Aorta (tissue), 5 donors: ENCODE results near the gene PPM1L. TPM values are rescaled to one million over a fixed set of nuclear protein-coding genes. Genes with fewer than 3 reads are reported as not detected.
"Not testable (repeated sequence)": the region's sequence is repeated elsewhere in the genome, so short reads cannot be mapped to it uniquely, and the experiment has no call there.

Experiments used
- ATAC-seq: fragments of 200-7000 bp; cut with Tn5 transposase; one replicate; pipeline ENCODE4 v1.9.1; 2022; ENCODE audit warnings: moderate library complexity; ENCODE audit not compliant: low FRiP score
- DNase-seq, 2 donors: peaks; one replicate each; pipeline ENCODE4 v3.0.0-alpha.2; 2020
- H3K27ac ChIP-seq, 2 donors: one replicate each; pipeline ENCODE4 v1.5.1; 2013; ENCODE audit warnings: low read length in 2 of 2, mild to moderate bottlenecking in 2 of 2, moderate library complexity in 2 of 2, control low read depth in 1 of 2, inconsistent platforms in 1 of 2, low read depth in 1 of 2
- H3K27me3 ChIP-seq, 2 donors: one replicate each; pipeline ENCODE4 v1.6.1; 2013; ENCODE audit warnings: control low read depth in 1 of 2, low read length in 1 of 2, mild to moderate bottlenecking in 1 of 2, moderate library complexity in 1 of 2; ENCODE audit not compliant: insufficient read depth in 2 of 2, control insufficient read depth in 1 of 2
- H3K36me3 ChIP-seq, 2 donors: one replicate each; pipeline ENCODE4 v1.6.1; 2013; ENCODE audit warnings: control low read depth in 1 of 2, low read length in 1 of 2, mild to moderate bottlenecking in 1 of 2; ENCODE audit not compliant: insufficient read depth in 2 of 2, control insufficient read depth in 1 of 2
- H3K4me1 ChIP-seq, 2 donors: one replicate each; pipeline ENCODE4 v1.6.1; 2013; ENCODE audit warnings: low read length in 2 of 2, control low read depth in 1 of 2, mild to moderate bottlenecking in 1 of 2, moderate library complexity in 1 of 2; ENCODE audit not compliant: insufficient read depth in 2 of 2, control insufficient read depth in 1 of 2
- H3K4me3 ChIP-seq, 2 donors: one replicate each; pipeline ENCODE4 v1.5.1; 2013; ENCODE audit warnings: low read length in 2 of 2, control low read depth in 1 of 2, mild to moderate bottlenecking in 1 of 2
- H3K9me3 ChIP-seq: one replicate; pipeline ENCODE4 v1.6.1; 2013; ENCODE audit warnings: mild to moderate bottlenecking, low read length; ENCODE audit not compliant: control insufficient read depth
- WGBS, 2 donors: extraction: QIAGEN DNeasy Blood & Tissue Kit; methylation state at CpG; one replicate each; pipeline ENCODE4 v1.1.7; 2013; 5-methylcytosine and 5-hydroxymethylcytosine counted together
- intact Hi-C, 2 donors: fragments of 100-400 bp; cut with DNase I; formaldehyde crosslinking; loops; one replicate each; pipeline versions ENCODE4 v1.14.2 to v1.15.0; 2022
- polyA plus RNA-seq, 2 donors: library from polyadenylated mRNA; stranded (reverse); fragments of 200-250 nt; gene quantifications; one replicate each; pipeline ENCODE4 v1.2.3, GENCODE V29; 2013
- total RNA-seq, 2 donors: library from RNA; stranded (reverse); fragmentation: NEBNext Ultra II Directional; extraction: Animal tissue kit (Norgen Biotek cat#: 25700); gene quantifications; one replicate each; pipeline ENCODE4 v1.2.1, GENCODE V29; 2021
- donor health status: healthy with polysubstance abuse.
- donor health status: Bipolar disorder and iron deficiency.
- donor health status: DM: no; HTN: no; CAD: no.
- donor health status: DM: no; HTN: no; CAD: no.
- donor health status: DM: yes; HTN: yes; CAD: no.

PPM1L gene
- total and polyA plus RNA-seq, 4 donors, result 1.5 to 17.0 (median 11.1) TPM

- H3K4me3 ChIP-seq, result no peak overlapping the region
- no peak overlapping the region for H3K27ac ChIP-seq
- H3K36me3 ChIP-seq, result no peaks in the 10 kb centered on the region
- H3K27me3 ChIP-seq, result no peaks in the 10 kb centered on the region
- intact Hi-C loops, result no loop called here
- ATAC-seq (no peak), DNase-seq (no peak)
- no peaks in the 10 kb centered on the region for H3K9me3 ChIP-seq
- 93 to 99% methylated on average over 2 of the region's 2 CpGs for WGBS, 2 donors
- no peaks in the 10 kb centered on the region for H3K4me1 ChIP-seq
Observed at GRCh38 chr3:160990446-160990845, 234.4 kb downstream of the PPM1L start.

- WGBS, 2 donors, result 79 to 82% methylated on average over 3 of the region's 3 CpGs
- H3K9me3 ChIP-seq, result no peaks in the 10 kb centered on the region
- ATAC-seq (no peak), DNase-seq (no peak)
- no peak overlapping the region for H3K27ac ChIP-seq
- no peak overlapping the region for H3K4me3 ChIP-seq
- intact Hi-C loops, result no loop called here
- H3K36me3 ChIP-seq, result no peaks in the 10 kb centered on the region
- H3K27me3 ChIP-seq, result no peaks in the 10 kb centered on the region
- H3K4me1 ChIP-seq, result no peaks in the 10 kb centered on the region
Observed at GRCh38 chr3:160992712-160993111, 236.7 kb downstream of the PPM1L start.

- no peaks in the 10 kb centered on the region for H3K27me3 ChIP-seq
- H3K27ac ChIP-seq, result no peak overlapping the region
- DNase-seq, result no peak
- ATAC-seq, result no peak
- no peaks in the 10 kb centered on the region for H3K4me1 ChIP-seq
- no peaks in the 10 kb centered on the region for H3K9me3 ChIP-seq
- intact Hi-C loops, result no loop called here
- no peaks in the 10 kb centered on the region for H3K36me3 ChIP-seq
- H3K4me3 ChIP-seq, result no peak overlapping the region
Observed at GRCh38 chr3:160996811-160997210, 240.8 kb downstream of the PPM1L start.

GRCh38 chr3:160998581-160998980 lies 242.6 kb downstream of the PPM1L start:
- Histone ChIP-seq H3K27me3 (no peaks in the 10 kb centered on the region), H3K27ac (no peak overlapping the region), H3K36me3 (no peaks in the 10 kb centered on the region), H3K4me1 (no peaks in the 10 kb centered on the region), H3K4me3 (no peak overlapping the region), H3K9me3 (no peaks in the 10 kb centered on the region)
- ATAC-seq, result no peak
- DNase-seq, result no peak
- 89 to 95% methylated on average over 1 of the region's 1 CpG for WGBS, 2 donors
- intact Hi-C loops, result no loop called here

- Histone ChIP-seq H3K9me3 (no peaks in the 10 kb centered on the region), H3K4me3 (no peak overlapping the region), H3K36me3 (no peaks in the 10 kb centered on the region), H3K4me1 (no peaks in the 10 kb centered on the region), H3K27ac (no peak overlapping the region), H3K27me3 (no peaks in the 10 kb centered on the region)
- WGBS, 2 donors, result 90 to 91% methylated on average over 5 of the region's 5 CpGs
- intact Hi-C loops, result no loop called here
- ATAC-seq, result no peak
- no peak for DNase-seq
Observed at GRCh38 chr3:160999274-160999673, 243.2 kb downstream of the PPM1L start.

GRCh38 chr3:161008086-161008485 lies 252.1 kb downstream of the PPM1L start:
- intact Hi-C loops, result no loop called here
- Histone ChIP-seq H3K9me3 (no peaks in the 10 kb centered on the region), H3K27me3 (no peaks in the 10 kb centered on the region), H3K4me3 (no peak overlapping the region), H3K27ac (no peak overlapping the region), H3K4me1 (no peaks in the 10 kb centered on the region), H3K36me3 (no peaks in the 10 kb centered on the region)
- ATAC-seq (no peak), DNase-seq (no peak)
- 80 to 98% methylated on average over 2 of the region's 2 CpGs for WGBS, 2 donors

GRCh38 chr3:161010151-161010550 lies 254.1 kb downstream of the PPM1L start:
- H3K4me1 ChIP-seq, ATAC-seq, H3K9me3 ChIP-seq, DNase-seq, intact Hi-C loops, H3K4me3 ChIP-seq, H3K27ac ChIP-seq, H3K36me3 ChIP-seq, H3K27me3 ChIP-seq: not testable (repeated sequence)
- WGBS, 2 donors, result 95 to 97% methylated on average over 1 to 2 of the region's 2 CpGs

- ATAC-seq, result no peak
- WGBS, 2 donors, result 94 to 95% methylated on average over 4 of the region's 4 CpGs
Observed at GRCh38 chr3:161014843-161015749, 259.1 kb downstream of the PPM1L start.

More at GRCh38 chr3:161014843-161015749, 259.1 kb downstream of the PPM1L start:
- Histone ChIP-seq H3K9me3 (no peaks in the 10 kb centered on the region), H3K36me3 (no peaks in the 10 kb centered on the region), H3K27me3 (no peaks in the 10 kb centered on the region), H3K4me3 (no peak overlapping the region), H3K4me1 (no peaks in the 10 kb centered on the region), H3K27ac (no peak overlapping the region)
- intact Hi-C loops, result no loop called here
- DNase-seq, result no peak
